K562 (cell line): ENCODE data around the gene CLDN20. TPM values are rescaled to one million over a fixed set of nuclear protein-coding genes. Genes with fewer than 3 reads are reported as not detected.

Experiments used
- ATAC-seq: fragments of 200-7000 bp; cut with Tn5 transposase; 3 replicates; pipeline ENCODE4 v1.9.1; 2020; ENCODE audit warnings: moderate library complexity
- BruUV-seq: library from RNA; stranded (reverse); fragments of 400-500 nt; replicated peaks from 2 replicates; lab custom pipeline; 2021; lab: Mats Ljungman, UMichigan
- CTCF ChIA-PET: fragments of 300-600 bp; formaldehyde crosslinking; extraction: SDS; loops from one replicate; lab custom pipeline; 2021; ENCODE audit warnings: low intra/inter-chr PET ratio; lab: Yijun Ruan, JAX
- POLR2A ChIA-PET: fragments of 300-600, 350-650 bp; sonication (Branson Sonifier 250); formaldehyde crosslinking; extraction: SDS; loops from one replicate; lab custom pipeline; 2021; ENCODE audit warnings: antibody characterized with exemption, inconsistent platforms; lab: Yijun Ruan, JAX
- DNase-seq, 4 experiments: peaks; one replicate each; pipeline versions ENCODE4 v3.0.0 to v3.0.0-alpha.2; 2011 to 2018; ENCODE audit warnings: low spot score in 3 of 4, mixed read lengths in 3 of 4; ENCODE audit errors: extremely low read depth in 1 of 4
- FAIRE-seq: peaks from 2 replicates; lab custom pipeline; 2011; peaks lifted over from hg19 to GRCh38; lab: Jason Lieb, UNC
- H2AFZ ChIP-seq: 2 replicates; pipeline ENCODE4 v1.6.0; 2011; ENCODE audit warnings: low read depth, low read length, control low read depth, inconsistent platforms
- H3K27ac ChIP-seq: fragments of 200-600 bp; 3 replicates; pipeline ENCODE4 v1.8.0; 2011; ENCODE audit warnings: low read depth, mild to moderate bottlenecking, control low read depth, inconsistent platforms, low read length, moderate library complexity, mixed read lengths; ENCODE audit errors: extremely low read depth
- H3K27me3 ChIP-seq, 2 experiments: fragments of 300-600 bp in 1 of 2; 2 replicates in 1 of 2; 3 replicates in 1 of 2; pipeline versions ENCODE4 v1.6.0 to v1.8.0; 2011; ENCODE audit warnings: inconsistent platforms in 2 of 2, low read length in 2 of 2, mild to moderate bottlenecking in 1 of 2, mixed read lengths in 1 of 2, moderate library complexity in 1 of 2; ENCODE audit not compliant: control insufficient read depth in 2 of 2, insufficient read depth in 2 of 2
- H3K36me3 ChIP-seq: fragments of 300-600 bp; 3 replicates; pipeline ENCODE4 v1.8.0; 2011; ENCODE audit warnings: mild to moderate bottlenecking, low read length, inconsistent platforms; ENCODE audit not compliant: control insufficient read depth, insufficient read depth
- H3K4me1 ChIP-seq, 2 experiments: fragments of 200-600 bp in 1 of 2; replicated peaks in 1 of 2; 2 replicates in 1 of 2; 3 replicates in 1 of 2; pipeline versions ENCODE4 v1.5.1 to v1.8.0; 2011; ENCODE audit warnings: inconsistent platforms in 2 of 2, low read length in 2 of 2, mild to moderate bottlenecking in 1 of 2, mixed read lengths in 1 of 2, moderate library complexity in 1 of 2; ENCODE audit not compliant: control insufficient read depth in 2 of 2, insufficient read depth in 2 of 2
- H3K4me2 ChIP-seq: 2 replicates; pipeline ENCODE4 v1.6.1; 2011; ENCODE audit warnings: low read length, control low read depth, inconsistent platforms, mixed read lengths; ENCODE audit not compliant: insufficient read depth
- H3K4me3 ChIP-seq: fragments of 200-600 bp; sonication (generic), shearing (Covaris generic); 2 replicates; pipeline ENCODE4 v1.5.1; 2016; ENCODE audit warnings: control low read depth, inconsistent platforms
- H3K79me2 ChIP-seq: fragments of 200-600 bp; 3 replicates; pipeline ENCODE4 v1.8.0; 2011; ENCODE audit warnings: low read length, inconsistent platforms; ENCODE audit not compliant: control insufficient read depth, insufficient read depth
- H3K9ac ChIP-seq, 2 experiments: 2 replicates each; pipeline versions ENCODE4 v1.6.0 to v1.6.1; 2011; ENCODE audit warnings: low read depth in 2 of 2, low read length in 2 of 2, control low read depth in 1 of 2, inconsistent platforms in 1 of 2, mild to moderate bottlenecking in 1 of 2, mixed read lengths in 1 of 2; ENCODE audit not compliant: insufficient read depth in 1 of 2
- H3K9me1 ChIP-seq: one replicate; pipeline ENCODE4 v1.6.0; 2011; ENCODE audit warnings: inconsistent platforms, mild to moderate bottlenecking, low read length, moderate library complexity; ENCODE audit not compliant: control insufficient read depth, insufficient read depth
- H3K9me3 ChIP-seq: replicated peaks from 2 replicates; pipeline ENCODE4 v1.5.1; 2011; ENCODE audit warnings: low read depth, low read length, inconsistent platforms; ENCODE audit not compliant: control insufficient read depth, insufficient read depth
- H4K20me1 ChIP-seq: replicated peaks from 2 replicates; pipeline ENCODE4 v1.6.1; 2011; ENCODE audit warnings: low read length, inconsistent platforms, mixed read lengths; ENCODE audit not compliant: control insufficient read depth, insufficient read depth
- BACH1 ChIP-seq: fragments of 200-800 bp; sonication (Bioruptor generic); IDR thresholded peaks from 2 replicates; pipeline ENCODE4 v1.6.1; 2016; ENCODE audit warnings: missing genetic modification characterization, missing compliant biosample characterization
- KDM1A ChIP-seq, 2 experiments: fragments of 450-650 bp; IDR thresholded peaks; 2 replicates each; pipeline ENCODE4 v1.6.1; 2016; ENCODE audit warnings: mild to moderate bottlenecking in 2 of 2
- STAG1 ChIP-seq: sonication (generic); formaldehyde crosslinking; IDR thresholded peaks from 2 replicates; pipeline ENCODE4 v1.5.0; 2020; ENCODE audit warnings: missing genetic modification reagents, borderline replicate concordance
- ZNF780A ChIP-seq: fragments of 250-450 bp; sonication (Bioruptor Pico); IDR thresholded peaks from 2 replicates; pipeline ENCODE4 v1.5.0; 2021; ENCODE audit warnings: mild to moderate bottlenecking
- WGBS: fragments of 100-300 bp; shearing (Covaris generic); methylation state at CpG from one replicate; pipeline ENCODE4 v1.1.6; 2016; ENCODE audit warnings: low coverage, mixed read lengths; ENCODE audit not compliant: insufficient coverage; ENCODE audit errors: missing lambda C conversion rate; 5-methylcytosine and 5-hydroxymethylcytosine counted together
- in situ Hi-C: fragments of 300-500 bp; cut with MboI; formaldehyde crosslinking; loops from 4 replicates; pipeline ENCODE4 v1.15.0; 2018; ENCODE audit warnings: inconsistent platforms, mixed read lengths
- intact Hi-C: fragments of 100-400 bp; cut with micrococcal nuclease; formaldehyde crosslinking; loops from 2 replicates; pipeline ENCODE4 v1.14.2; 2022
- polyA plus RNA-seq, 8 experiments: library from polyadenylated mRNA; depleted of rRNA in 4 of 8; stranded (reverse) in 5 of 8; unstranded in 3 of 8; fragments of >200 nt; fragmentation: Nextera tagmentation in 2 of 8; fragmentation: Illumina TruSeq in 1 of 8; extraction: Ambion mirVana in 2 of 8; extraction: Trizol in 1 of 8; gene quantifications; 2 replicates each; pipeline versions ENCODE4 v1.2.1 to v1.2.3, GENCODE V29; 2011 to 2014; ENCODE audit warnings: inconsistent platforms in 1 of 8, missing spikeins in 1 of 8
- total RNA-seq, 7 experiments: library from RNA; depleted of rRNA in 6 of 7; stranded (reverse); fragments of >200 nt in 6 of 7; fragmentation: Illumina TruSeq in 2 of 7; extraction: Trizol in 2 of 7; gene quantifications; 2 replicates each; pipeline versions ENCODE4 v1.2.1 to v1.2.3, GENCODE V29; 2011 to 2021; ENCODE audit warnings: low replicate concordance in 1 of 7
- TF ChIP-seq, protein P1 (sequence below): fragments of 250-450 bp; sonication (Bioruptor Pico); IDR thresholded peaks from 2 replicates; pipeline ENCODE4 v1.5.0; 2020; ENCODE audit warnings: mild to moderate bottlenecking

Gene CLDN20
- total and polyA plus RNA-seq, 9 of the 15 experiments (the other 6 are each of a cell fraction or from before 2014, with no cell fraction given) = not detected

GRCh38 chr6:155257796-155258195, 6.0 kb upstream of the CLDN20 start:
- H3K4me3 ChIP-seq = no peak overlapping the region
- intact Hi-C loops = no loop called here
- BruUV-seq = no TSS peak
- DNase-seq (no peak), FAIRE-seq (no peak), ATAC-seq (no peak)
- no peak overlapping the region for H3K4me2 ChIP-seq
- no peaks in the 10 kb centered on the region for H3K27me3 ChIP-seq
- 97% methylated on average over 8 of the region's 9 CpGs for WGBS
- no peak overlapping the region for H3K9ac ChIP-seq
- POLR2A ChIA-PET = interaction anchor here (1.2 kb wide), 1 partner anchor 10 kb away, joined by 5 read pairs; no protein-coding TSS in a partner anchor
- TF ChIP-seq BACH1 (no peak), KDM1A (IDR thresholded peaks at IDR 0.05) (no peak), ZNF780A (CRISPR knock-in tag) (no peak), STAG1 (CRISPR knock-in tag) (no peak)
- TF ChIP-seq, protein P1, sequence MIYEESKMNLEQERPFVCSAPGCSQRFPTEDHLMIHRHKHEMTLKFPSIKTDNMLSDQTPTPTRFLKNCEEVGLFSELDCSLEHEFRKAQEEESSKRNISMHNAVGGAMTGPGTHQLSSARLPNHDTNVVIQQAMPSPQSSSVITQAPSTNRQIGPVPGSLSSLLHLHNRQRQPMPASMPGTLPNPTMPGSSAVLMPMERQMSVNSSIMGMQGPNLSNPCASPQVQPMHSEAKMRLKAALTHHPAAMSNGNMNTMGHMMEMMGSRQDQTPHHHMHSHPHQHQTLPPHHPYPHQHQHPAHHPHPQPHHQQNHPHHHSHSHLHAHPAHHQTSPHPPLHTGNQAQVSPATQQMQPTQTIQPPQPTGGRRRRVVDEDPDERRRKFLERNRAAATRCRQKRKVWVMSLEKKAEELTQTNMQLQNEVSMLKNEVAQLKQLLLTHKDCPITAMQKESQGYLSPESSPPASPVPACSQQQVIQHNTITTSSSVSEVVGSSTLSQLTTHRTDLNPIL (CRISPR knock-in tag) = no peak
- no peak overlapping the region for H3K27ac ChIP-seq
- no peaks in the 10 kb centered on the region for H3K9me3 ChIP-seq
- no peak overlapping the region for H2AFZ ChIP-seq
- H3K4me1 ChIP-seq = peaks cover 0 to 3% of the 10 kb centered on the region in 2 experiments; a peak in 1 of 5 replicates
- peaks cover 6% of the 10 kb centered on the region for H3K9me1 ChIP-seq
- H3K79me2 ChIP-seq = no peaks in the 10 kb centered on the region
- peaks cover 94% of the 10 kb centered on the region; the same call in 2 of the 3 replicates for H3K36me3 ChIP-seq
- H4K20me1 ChIP-seq = no peaks in the 10 kb centered on the region
- in situ Hi-C loops = no loop called here
- CTCF ChIA-PET = no interaction called here
